Peyer's patch (tissue), 4 donors: ENCODE results near the gene FAM25G.
"Not testable (repeated sequence)": the region's sequence is repeated elsewhere in the genome, so short reads cannot be mapped to it uniquely, and the experiment has no call there.

ENCODE experiments used
- CTCF ChIP-seq, 6 experiments: fragments of 450-650 bp in 4 of 6; fragments of 200-600 bp in 2 of 6; sonication (generic) in 1 of 6; IDR thresholded peaks; one replicate each; pipeline ENCODE4 v1.5.1; 2017 to 2019; ENCODE audit warnings: antibody characterized with exemption in 6 of 6, mild to moderate bottlenecking in 3 of 6, moderate library complexity in 1 of 6
- POLR2A ChIP-seq, 2 donors: fragments of 450-650 bp; IDR thresholded peaks; one replicate each; pipeline ENCODE4 v1.5.1; 2017; ENCODE audit warnings: antibody characterized with exemption in 2 of 2, mild to moderate bottlenecking in 2 of 2, moderate library complexity in 2 of 2

DNA sequence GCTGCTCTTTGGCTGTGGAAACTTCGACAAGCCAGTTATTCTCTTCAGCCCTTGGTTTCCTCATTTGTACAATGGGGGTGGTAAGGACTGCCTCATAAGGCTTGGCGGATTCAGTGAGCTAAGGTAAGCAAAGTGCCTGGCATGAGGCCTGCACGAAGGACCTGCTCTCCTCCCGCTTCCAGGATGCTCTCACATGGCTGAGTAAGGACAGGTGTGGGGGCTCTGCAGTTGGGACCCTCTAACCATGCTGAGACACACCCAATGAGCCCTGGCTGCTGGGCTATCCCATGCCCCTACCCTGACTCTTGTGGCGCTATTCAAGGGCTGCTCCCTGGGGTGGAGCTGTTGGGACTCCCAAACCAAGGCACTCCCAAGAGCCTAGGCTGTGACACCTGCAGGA lies 16.4 kb downstream of the FAM25G start:
- TF ChIP-seq CTCF, POLR2A (IDR thresholded peaks at IDR 0.05): not testable (repeated sequence)
